Fibroblast of villous mesenchyme (primary cell): ENCODE data around the gene PC. TPM values are rescaled to one million over a fixed set of nuclear protein-coding genes. Genes with fewer than 3 reads are reported as not detected.
"Not testable (repeated sequence)": the region's sequence is repeated elsewhere in the genome, so short reads cannot be mapped to it uniquely, and the experiment has no call there.

Experiments used
- DNase-seq: peaks from one replicate; pipeline ENCODE4 v3.0.0-alpha.2; 2010; ENCODE audit warnings: low read depth
- H3K4me3 ChIP-seq: 2 replicates; pipeline ENCODE4 v1.5.1; 2011; ENCODE audit warnings: low read depth, mild to moderate bottlenecking, low read length
- CTCF ChIP-seq: IDR thresholded peaks from 2 replicates; pipeline ENCODE4 v1.5.1; 2012; ENCODE audit warnings: low read depth, mild to moderate bottlenecking, low read length; ENCODE audit not compliant: insufficient read depth
- total RNA-seq: library from RNA; depleted of rRNA; stranded (reverse); fragments of >200 nt; gene quantifications from 2 replicates; pipeline ENCODE4 v1.2.3, GENCODE V29; 2012

Gene PC
- 11.7 and 12.6 TPM in 2 replicates for total RNA-seq

GRCh38 chr11:66958232-66958955 lies at the start of gene PC:
Gene PC, minus strand, starts transcription at chr11:66958383. Its CDS starts 86,224 bp downstream, at chr11:66872159.
- peak within 1 kb of the TSS; percentile 72 for H3K4me3 ChIP-seq
- no peak for TF ChIP-seq CTCF
- peak; percentile 100 for DNase-seq

GRCh38 chr11:67007126-67007525 lies 48.9 kb upstream of the PC start:
- no peak for TF ChIP-seq CTCF
- no peak for DNase-seq

GRCh38 chr11:67006029-67006884 lies 48.1 kb upstream of the PC start:
- no peak for TF ChIP-seq CTCF
- no peak overlapping the region for H3K4me3 ChIP-seq
- peak; percentile 40 for DNase-seq

More at GRCh38 chr11:67007126-67007525, 48.9 kb upstream of the PC start:
- no peak overlapping the region for H3K4me3 ChIP-seq

GRCh38 chr11:67005200-67005599 lies 47.0 kb upstream of the PC start:
- not testable (repeated sequence) for H3K4me3 ChIP-seq, DNase-seq

GRCh38 chr11:67002921-67003411 lies 44.8 kb upstream of the PC start:
- no peak for DNase-seq
- no peak overlapping the region for H3K4me3 ChIP-seq
- no peak for TF ChIP-seq CTCF

- DNase-seq = no peak
- no peak overlapping the region for H3K4me3 ChIP-seq
- no peak for TF ChIP-seq CTCF
Measured at GRCh38 chr11:67002297-67002913, 44.2 kb upstream of the PC start.

- no peak for DNase-seq
- TF ChIP-seq CTCF = no peak
- H3K4me3 ChIP-seq = no peak overlapping the region
Measured at GRCh38 chr11:67001332-67001731, 43.1 kb upstream of the PC start.
